ENCODE results near the gene CFL2. TPM values are rescaled to one million over a fixed set of nuclear protein-coding genes. Genes with fewer than 3 reads are reported as not detected.

CFL2 gene
- total RNA-seq, 2 experiments from 2014 or later: 6.9 to 7.4 TPM

- H3K36me3 Mint-ChIP-seq: no peaks in the 10 kb centered on the region
- H3K27me3 Mint-ChIP-seq: peaks cover 16% of the 10 kb centered on the region
- H3K27ac Mint-ChIP-seq: no peak overlapping the region
- DNase-seq (peak; percentile 48), ATAC-seq (no peak)
- H3K9me3 Mint-ChIP-seq (ENCODE audit: low read depth): no peaks in the 10 kb centered on the region
- CTCF ChIA-PET: interaction anchor here (0.6 to 3.5 kb wide), 35 partner anchors 9 to 598 kb away, joined by 3 to 30 read pairs (median 4); partner anchors contain the start of genes CFL2 and SNX6
- peaks cover 5% of the 10 kb centered on the region for H3K4me1 Mint-ChIP-seq
- H3K4me3 Mint-ChIP-seq: no peak overlapping the region
Measured at GRCh38 chr14:34722723-34723545, 8.5 kb upstream of the CFL2 start.

GRCh38 chr14:34721129-34721528, 6.7 kb upstream of the CFL2 start:
- peaks cover 17% of the 10 kb centered on the region for H3K27me3 Mint-ChIP-seq
- no peaks in the 10 kb centered on the region for H3K36me3 Mint-ChIP-seq
- DNase-seq (no peak), ATAC-seq (no peak)
- CTCF ChIA-PET: interaction anchor here (0.5 kb wide), 1 partner anchor 137 kb away, joined by 3 read pairs; no protein-coding TSS in a partner anchor
- H3K4me1 Mint-ChIP-seq: peaks cover 5% of the 10 kb centered on the region
- H3K4me3 Mint-ChIP-seq: no peak overlapping the region
- no peaks in the 10 kb centered on the region for H3K9me3 Mint-ChIP-seq (ENCODE audit: low read depth)
- H3K27ac Mint-ChIP-seq: no peak overlapping the region

- peaks cover 12% of the 10 kb centered on the region for H3K4me1 Mint-ChIP-seq
- DNase-seq: no peak
- H3K27me3 Mint-ChIP-seq: peaks cover 17% of the 10 kb centered on the region
- ATAC-seq: no peak
- H3K27ac Mint-ChIP-seq: no peak overlapping the region
- no peak overlapping the region for H3K4me3 Mint-ChIP-seq
- no peaks in the 10 kb centered on the region for H3K36me3 Mint-ChIP-seq
- no peaks in the 10 kb centered on the region for H3K9me3 Mint-ChIP-seq (ENCODE audit: low read depth)
- CTCF ChIA-PET: interaction anchor here (0.5 to 1.5 kb wide), 2 partner anchors 39 to 46 kb away, joined by 4 to 5 read pairs; no protein-coding TSS in a partner anchor
Measured at GRCh38 chr14:34718750-34719304, 4.4 kb upstream of the CFL2 start.

- Mint-ChIP-seq H3K4me1 (peaks cover 17% of the 10 kb centered on the region), H3K4me3 (peak overlapping the region; percentile 92), H3K9me3 (ENCODE audit: low read depth) (no peaks in the 10 kb centered on the region), H3K27ac (peak overlapping the region; percentile 69), H3K36me3 (peaks cover 9% of the 10 kb centered on the region), H3K27me3 (peaks cover 9% of the 10 kb centered on the region)
- ATAC-seq (no peak), DNase-seq (no peak)
- CTCF ChIA-PET: interaction anchor here (0.7 to 3.0 kb wide), 4 partner anchors 8 to 87 kb away, joined by 3 to 23 read pairs (median 4); no protein-coding TSS in a partner anchor
Measured at GRCh38 chr14:34715127-34715863, 902 bp upstream of the CFL2 start.

GRCh38 chr14:34713681-34714319, 593 bp downstream of the CFL2 start:
- Mint-ChIP-seq H3K36me3 (peaks cover 9% of the 10 kb centered on the region), H3K4me3 (peak overlapping the region; percentile 92), H3K9me3 (ENCODE audit: low read depth) (no peaks in the 10 kb centered on the region), H3K27ac (peak overlapping the region; percentile 88), H3K4me1 (peaks cover 17% of the 10 kb centered on the region), H3K27me3 (peaks cover 5% of the 10 kb centered on the region)
- DNase-seq (no peak), ATAC-seq (no peak)
- CTCF ChIA-PET: interaction anchor here (3.0 kb wide), 1 partner anchor 9 kb away, joined by 23 read pairs; no protein-coding TSS in a partner anchor

- H3K9me3 Mint-ChIP-seq (ENCODE audit: low read depth): no peaks in the 10 kb centered on the region
- ATAC-seq (no peak), DNase-seq (no peak)
- H3K27me3 Mint-ChIP-seq: peaks cover 4% of the 10 kb centered on the region
- peak overlapping the region; percentile 92 for H3K4me3 Mint-ChIP-seq
- H3K36me3 Mint-ChIP-seq: peaks cover 9% of the 10 kb centered on the region
- peaks cover 16% of the 10 kb centered on the region for H3K4me1 Mint-ChIP-seq
- peak overlapping the region; percentile 88 for H3K27ac Mint-ChIP-seq
- CTCF ChIA-PET: interaction anchor here (3.0 kb wide), 1 partner anchor 10 kb away, joined by 23 read pairs; no protein-coding TSS in a partner anchor
Measured at GRCh38 chr14:34713122-34713680, 1.2 kb downstream of the CFL2 start.

GRCh38 chr14:34711796-34712712, 2.3 kb downstream of the CFL2 start:
- H3K4me1 Mint-ChIP-seq: peaks cover 15% of the 10 kb centered on the region
- H3K27me3 Mint-ChIP-seq: no peaks in the 10 kb centered on the region
- H3K36me3 Mint-ChIP-seq: peaks cover 9% of the 10 kb centered on the region
- no peak overlapping the region for H3K27ac Mint-ChIP-seq
- no peak overlapping the region for H3K4me3 Mint-ChIP-seq
- CTCF ChIA-PET: interaction anchor here (1.8 to 3.0 kb wide), 2 partner anchors 11 kb away, joined by 9 to 23 read pairs; no protein-coding TSS in a partner anchor
- ATAC-seq: no peak
- no peak for DNase-seq
- H3K9me3 Mint-ChIP-seq (ENCODE audit: low read depth): no peaks in the 10 kb centered on the region

- H3K36me3 Mint-ChIP-seq: peaks cover 9% of the 10 kb centered on the region
- DNase-seq: no peak
Measured at GRCh38 chr14:34711169-34711568, 3.2 kb downstream of the CFL2 start.

GRCh38 chr14:34710744-34711143, 3.6 kb downstream of the CFL2 start:
- CTCF ChIA-PET: interaction anchor here (1.8 kb wide), 1 partner anchor 12 kb away, joined by 9 read pairs; no protein-coding TSS in a partner anchor
- Mint-ChIP-seq H3K36me3 (peaks cover 9% of the 10 kb centered on the region), H3K27me3 (no peaks in the 10 kb centered on the region), H3K4me1 (peaks cover 15% of the 10 kb centered on the region), H3K9me3 (ENCODE audit: low read depth) (no peaks in the 10 kb centered on the region), H3K4me3 (no peak overlapping the region), H3K27ac (no peak overlapping the region)
- ATAC-seq (no peak), DNase-seq (no peak)

More at GRCh38 chr14:34711169-34711568, 3.2 kb downstream of the CFL2 start:
- Mint-ChIP-seq H3K4me1 (peaks cover 15% of the 10 kb centered on the region), H3K4me3 (no peak overlapping the region), H3K27ac (no peak overlapping the region), H3K27me3 (no peaks in the 10 kb centered on the region), H3K9me3 (ENCODE audit: low read depth) (no peaks in the 10 kb centered on the region)
- no peak for ATAC-seq
- CTCF ChIA-PET: interaction anchor here (1.8 kb wide), 1 partner anchor 12 kb away, joined by 9 read pairs; no protein-coding TSS in a partner anchor

- CTCF ChIA-PET: interaction anchor here (0.7 to 1.8 kb wide), 2 partner anchors 13 to 1241 kb away, joined by 3 to 9 read pairs; no protein-coding TSS in a partner anchor
- Mint-ChIP-seq H3K9me3 (ENCODE audit: low read depth) (no peaks in the 10 kb centered on the region), H3K4me3 (no peak overlapping the region), H3K36me3 (peaks cover 9% of the 10 kb centered on the region), H3K27me3 (no peaks in the 10 kb centered on the region), H3K4me1 (peaks cover 11% of the 10 kb centered on the region), H3K27ac (no peak overlapping the region)
- no peak for DNase-seq
- no peak for ATAC-seq
Measured at GRCh38 chr14:34710006-34710405, 4.4 kb downstream of the CFL2 start.

GRCh38 chr14:34707722-34708121, 6.7 kb downstream of the CFL2 start:
- Mint-ChIP-seq H3K9me3 (ENCODE audit: low read depth) (no peaks in the 10 kb centered on the region), H3K27ac (no peak overlapping the region), H3K27me3 (no peaks in the 10 kb centered on the region), H3K4me1 (no peaks in the 10 kb centered on the region), H3K4me3 (no peak overlapping the region), H3K36me3 (peaks cover 6% of the 10 kb centered on the region)
- CTCF ChIA-PET: interaction anchor here (1.0 to 2.7 kb wide), 2 partner anchors 16 to 28 kb away, joined by 3 to 14 read pairs; no protein-coding TSS in a partner anchor
- ATAC-seq (no peak), DNase-seq (no peak)
